OCI-LY3 (cell line): ENCODE measurements around the gene MOGAT3.

Experiments
- H2AFZ ChIP-seq: fragments of 200-600, 300-600 bp; shearing (Covaris generic); 2 replicates; pipeline ENCODE4 v1.6.0; 2014; ENCODE audit warnings: antibody characterized with exemption, low read depth, low read length
- H3K27ac ChIP-seq: fragments of 200-600, 300-600 bp; sonication (generic); 2 replicates; pipeline ENCODE4 v1.5.1; 2014; ENCODE audit warnings: mild to moderate bottlenecking, low read length, moderate library complexity, mixed read lengths
- H3K27me3 ChIP-seq: fragments of 200-600, 300-600 bp; sonication (generic); 2 replicates; pipeline ENCODE4 v1.6.1; 2014; ENCODE audit warnings: low read depth, low read length, mixed read lengths
- H3K36me3 ChIP-seq: fragments of 200-600, 300-600 bp; sonication (generic); replicated peaks from 2 replicates; pipeline ENCODE3; 2014; ENCODE audit warnings: low read depth, low read length, mixed read lengths
- H3K4me1 ChIP-seq: fragments of 300-600, 200-600 bp; sonication (generic); 2 replicates; pipeline ENCODE4 v1.6.1; 2014; ENCODE audit warnings: low read length, mixed read lengths
- H3K4me2 ChIP-seq: fragments of 200-600, 300-600 bp; sonication (generic); 2 replicates; pipeline ENCODE4 v1.6.1; 2014; ENCODE audit warnings: low read length, mixed read lengths
- H3K4me3 ChIP-seq: fragments of 300-600, 200-600 bp; sonication (generic); 2 replicates; pipeline ENCODE4 v1.5.1; 2014; ENCODE audit warnings: antibody characterized with exemption, mild to moderate bottlenecking, low read length, moderate library complexity
- H3K79me2 ChIP-seq: fragments of 300-600, 200-600 bp; shearing (Covaris generic); 2 replicates; pipeline ENCODE4 v1.6.1; 2014; ENCODE audit warnings: mild to moderate bottlenecking, low read length, mixed read lengths
- H3K9ac ChIP-seq: fragments of 300-600, 200-600 bp; shearing (Covaris generic); 2 replicates; pipeline ENCODE4 v1.6.0; 2014; ENCODE audit warnings: mild to moderate bottlenecking, low read length, moderate library complexity
- H3K9me3 ChIP-seq: fragments of 200-600, 300-600 bp; shearing (Covaris generic); 2 replicates; pipeline ENCODE4 v1.6.1; 2014; ENCODE audit warnings: low read length, mixed read lengths; ENCODE audit not compliant: insufficient read depth
- H4K20me1 ChIP-seq: fragments of 200-600, 300-600 bp; sonication (generic); 2 replicates; pipeline ENCODE4 v1.6.1; 2016; ENCODE audit warnings: low read length, mixed read lengths; ENCODE audit not compliant: insufficient read depth
- EZH2phosphoT487 ChIP-seq: fragments of 200-600 bp; shearing (Covaris generic); IDR thresholded peaks from 2 replicates; pipeline ENCODE4 v1.6.1; 2018; ENCODE audit warnings: antibody characterized with exemption, mixed run types, low read depth
- TF ChIP-seq, protein P1 (sequence below): fragments of 200-600, 300-600 bp; sonication (generic); IDR thresholded peaks from 2 replicates; pipeline ENCODE4 v1.5.1; 2014; ENCODE audit warnings: antibody characterized with exemption, low read length, low read depth

Gene MOGAT3

DNA sequence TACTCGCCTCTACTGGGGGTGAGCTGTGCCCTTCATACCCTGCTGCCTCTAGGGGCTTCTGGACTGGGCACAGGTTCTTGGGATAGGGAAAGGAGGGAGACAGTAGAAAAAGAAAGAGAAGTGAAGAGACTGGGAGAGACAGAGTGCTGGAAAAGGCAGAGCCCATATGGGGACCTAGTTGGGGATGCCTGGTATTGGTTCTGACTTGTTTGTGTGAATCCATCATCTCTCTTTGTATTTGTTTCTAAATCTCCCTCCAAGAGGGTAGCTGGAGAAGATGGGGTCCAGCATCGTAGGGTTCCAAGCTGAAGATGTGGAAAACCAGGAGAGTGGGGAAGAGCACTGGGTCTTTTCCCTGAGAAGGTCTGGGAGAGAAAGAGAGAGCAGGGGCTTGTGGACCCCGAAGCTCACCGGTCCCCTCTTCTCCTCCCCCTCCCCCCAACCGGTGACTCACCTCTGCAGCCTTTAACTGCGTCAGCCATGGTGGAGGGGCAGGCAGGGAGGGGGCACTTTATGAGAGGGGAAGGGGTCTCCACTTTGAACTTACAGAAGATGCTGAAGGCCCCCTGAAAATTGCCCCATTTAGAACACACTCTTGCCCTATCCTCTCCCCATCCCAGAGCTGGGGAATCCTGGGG is 32.3 kb downstream of the MOGAT3 start:
- Histone ChIP-seq H3K27ac (no peak overlapping the region), H3K4me2 (peak overlapping the region; percentile 99; the same call in 1 of the 2 replicates), H3K9ac (no peak overlapping the region), H3K27me3 (peaks cover 42% of the 10 kb centered on the region), H3K79me2 (no peaks in the 10 kb centered on the region), H3K9me3 (no peaks in the 10 kb centered on the region), H3K4me3 (no peak overlapping the region), H3K36me3 (no peaks in the 10 kb centered on the region), H2AFZ (no peak overlapping the region), H3K4me1 (peaks cover 21% of the 10 kb centered on the region), H4K20me1 (no peaks in the 10 kb centered on the region)
- TF ChIP-seq, protein P1, sequence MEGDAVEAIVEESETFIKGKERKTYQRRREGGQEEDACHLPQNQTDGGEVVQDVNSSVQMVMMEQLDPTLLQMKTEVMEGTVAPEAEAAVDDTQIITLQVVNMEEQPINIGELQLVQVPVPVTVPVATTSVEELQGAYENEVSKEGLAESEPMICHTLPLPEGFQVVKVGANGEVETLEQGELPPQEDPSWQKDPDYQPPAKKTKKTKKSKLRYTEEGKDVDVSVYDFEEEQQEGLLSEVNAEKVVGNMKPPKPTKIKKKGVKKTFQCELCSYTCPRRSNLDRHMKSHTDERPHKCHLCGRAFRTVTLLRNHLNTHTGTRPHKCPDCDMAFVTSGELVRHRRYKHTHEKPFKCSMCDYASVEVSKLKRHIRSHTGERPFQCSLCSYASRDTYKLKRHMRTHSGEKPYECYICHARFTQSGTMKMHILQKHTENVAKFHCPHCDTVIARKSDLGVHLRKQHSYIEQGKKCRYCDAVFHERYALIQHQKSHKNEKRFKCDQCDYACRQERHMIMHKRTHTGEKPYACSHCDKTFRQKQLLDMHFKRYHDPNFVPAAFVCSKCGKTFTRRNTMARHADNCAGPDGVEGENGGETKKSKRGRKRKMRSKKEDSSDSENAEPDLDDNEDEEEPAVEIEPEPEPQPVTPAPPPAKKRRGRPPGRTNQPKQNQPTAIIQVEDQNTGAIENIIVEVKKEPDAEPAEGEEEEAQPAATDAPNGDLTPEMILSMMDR, result no peak

DNA sequence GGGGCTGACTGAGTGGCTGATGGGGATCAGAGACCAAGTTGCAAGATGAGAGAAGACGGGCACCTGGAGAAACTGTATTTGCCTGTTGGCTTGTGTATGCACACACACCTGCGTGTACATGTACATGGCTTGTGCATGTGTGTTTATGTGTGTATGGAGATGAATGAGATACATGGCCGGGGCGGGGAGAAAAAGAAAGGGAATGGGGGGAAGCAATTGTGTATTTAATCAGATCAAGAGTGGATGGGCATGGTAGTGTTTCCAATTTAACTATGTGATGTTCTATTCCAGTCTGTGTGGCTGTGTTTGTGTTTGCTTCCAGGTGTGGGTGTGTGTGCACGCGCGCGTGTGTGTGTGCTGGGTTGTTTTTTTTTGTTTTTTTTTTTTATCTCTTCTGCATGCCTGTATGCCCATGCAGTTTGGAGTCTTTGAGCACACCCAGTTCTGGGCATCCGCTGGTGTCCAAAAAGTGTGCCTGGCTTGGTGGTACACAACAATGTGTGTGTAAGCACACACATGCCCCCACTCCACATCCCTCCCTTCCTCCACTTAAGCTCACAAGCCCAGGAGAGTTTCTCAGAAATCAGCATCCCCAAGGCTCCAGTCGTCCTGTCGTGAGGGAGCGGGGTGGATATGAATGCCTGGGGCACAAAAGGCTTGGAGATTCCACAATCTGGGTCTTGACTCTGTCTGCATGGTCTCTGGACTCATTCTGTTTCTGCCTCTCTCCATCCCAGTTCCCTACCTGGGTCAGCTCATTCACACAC is 33.0 kb downstream of the MOGAT3 start:
- no peak for TF ChIP-seq EZH2phosphoT487
- TF ChIP-seq, protein P1, result no peak
- H3K4me2 ChIP-seq, result no peak overlapping the region
- no peak overlapping the region for H3K27ac ChIP-seq
- no peak overlapping the region for H3K9ac ChIP-seq
- H2AFZ ChIP-seq, result no peak overlapping the region
- H3K9me3 ChIP-seq, result no peaks in the 10 kb centered on the region
- no peak overlapping the region for H3K4me3 ChIP-seq
- H3K36me3 ChIP-seq, result no peaks in the 10 kb centered on the region
- no peaks in the 10 kb centered on the region for H4K20me1 ChIP-seq
- H3K27me3 ChIP-seq, result peaks cover 42% of the 10 kb centered on the region
- H3K79me2 ChIP-seq, result no peaks in the 10 kb centered on the region
- H3K4me1 ChIP-seq, result peaks cover 21% of the 10 kb centered on the region

DNA sequence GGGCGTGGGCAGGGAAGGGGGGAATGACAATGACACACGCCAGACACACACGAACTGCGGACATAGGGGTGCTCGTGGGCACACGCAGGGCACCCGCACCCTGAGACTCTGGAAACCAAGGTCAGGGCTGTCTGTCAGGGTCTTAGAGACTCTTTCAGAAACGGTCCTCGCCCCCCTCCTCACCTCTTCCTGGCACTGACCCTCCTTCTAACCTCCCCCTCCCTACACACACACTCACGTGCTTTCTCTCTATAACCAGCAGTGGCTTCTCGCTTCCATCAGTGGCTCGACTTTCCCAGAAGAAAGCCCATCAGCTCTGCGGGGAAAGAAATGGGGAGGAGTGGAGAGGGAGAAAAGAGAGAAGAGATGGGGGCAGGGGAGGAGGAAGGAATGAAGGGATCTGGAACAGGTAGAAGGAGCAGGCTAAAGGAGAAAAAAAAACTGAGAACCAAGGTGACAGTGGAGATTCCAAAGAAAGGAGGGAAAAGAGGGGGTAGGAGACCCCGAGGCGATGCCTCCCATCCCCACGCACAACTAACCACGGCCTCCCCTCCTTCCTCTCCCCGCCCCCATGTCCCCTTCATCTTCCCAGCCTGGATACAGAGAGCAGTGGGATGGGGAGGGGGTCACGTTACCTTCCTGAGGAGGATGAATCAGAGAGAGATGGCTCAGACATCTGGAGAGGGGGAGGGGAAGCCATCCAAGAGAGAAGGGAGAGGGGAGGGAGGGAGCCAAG is 33.8 kb downstream of the MOGAT3 start:
- peaks cover 1% of the 10 kb centered on the region for H3K36me3 ChIP-seq
- H2AFZ ChIP-seq, result no peak overlapping the region
- H3K4me1 ChIP-seq, result peaks cover 28% of the 10 kb centered on the region
- peaks cover 42% of the 10 kb centered on the region for H3K27me3 ChIP-seq
- H3K79me2 ChIP-seq, result no peaks in the 10 kb centered on the region
- no peak overlapping the region for H3K9ac ChIP-seq
- TF ChIP-seq, protein P1, result no peak
- no peak for TF ChIP-seq EZH2phosphoT487
- no peak overlapping the region for H3K4me3 ChIP-seq
- no peaks in the 10 kb centered on the region for H4K20me1 ChIP-seq
- H3K27ac ChIP-seq, result no peak overlapping the region
- 0 out of 2 replicates have a peak overlapping the region, but pooled peaks have one; percentile 9 for H3K4me2 ChIP-seq
- H3K9me3 ChIP-seq, result no peaks in the 10 kb centered on the region

DNA sequence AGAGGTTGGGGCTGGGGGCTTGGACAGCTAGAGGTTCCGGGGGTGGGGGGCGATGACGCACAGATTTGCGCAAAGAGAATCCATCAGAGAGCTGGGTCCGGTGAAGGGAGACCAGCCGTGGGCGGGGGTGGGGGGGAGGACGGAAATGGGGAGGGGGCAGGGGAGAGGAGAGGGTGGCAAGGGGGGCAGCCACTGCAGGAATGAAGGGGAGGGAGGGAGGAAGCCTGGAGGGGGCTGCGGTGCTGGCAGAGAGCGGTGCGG is 34.3 kb downstream of the MOGAT3 start:
- H3K9ac ChIP-seq, result no peak overlapping the region

More for the DNA sequence above, 34.3 kb downstream of the MOGAT3 start:
- no peak overlapping the region for H3K27ac ChIP-seq
- TF ChIP-seq, protein P1, result no peak
- no peak for TF ChIP-seq EZH2phosphoT487
- no peaks in the 10 kb centered on the region for H3K79me2 ChIP-seq
- H3K36me3 ChIP-seq, result peaks cover 4% of the 10 kb centered on the region
- no peak overlapping the region for H3K4me3 ChIP-seq
- no peaks in the 10 kb centered on the region for H4K20me1 ChIP-seq
- no peak overlapping the region for H3K4me2 ChIP-seq
- H3K9me3 ChIP-seq, result no peaks in the 10 kb centered on the region
- peaks cover 39% of the 10 kb centered on the region for H3K27me3 ChIP-seq
- H3K4me1 ChIP-seq, result peaks cover 28% of the 10 kb centered on the region
- H2AFZ ChIP-seq, result no peak overlapping the region
